Measurements from ENCODE around the gene WDR18.

The WDR18 gene

GRCh38 chr19:952049-952679, 32.0 kb upstream of the WDR18 start:
- H3F3A ChIP-seq (ENCODE audit: insufficient read depth, low read length), result no peaks in the 10 kb centered on the region
- H3K9me3 ChIP-seq (ENCODE audit: low read length), result no peaks in the 10 kb centered on the region
- H3K27me3 ChIP-seq (ENCODE audit: insufficient read depth, low read length), result peaks cover 24% of the 10 kb centered on the region
- no peak overlapping the region for H3K4me2 ChIP-seq (ENCODE audit: low read length)
- no peak overlapping the region for H3K27ac ChIP-seq (ENCODE audit: low read depth, low read length, poor library complexity, severe bottlenecking)
- no peak overlapping the region for H2AFZ ChIP-seq (ENCODE audit: low read length)
- H3K4me3 ChIP-seq (ENCODE audit: low read depth, low read length, poor library complexity, severe bottlenecking), result no peak overlapping the region
- H4K20me1 ChIP-seq (ENCODE audit: insufficient read depth, low read length), result no peaks in the 10 kb centered on the region
- H3K4me1 ChIP-seq (ENCODE audit: insufficient read depth, low read length, severe bottlenecking), result no peaks in the 10 kb centered on the region
- no peaks in the 10 kb centered on the region for H3K9me2 ChIP-seq (ENCODE audit: low read depth, low read length)
- H3K36me3 ChIP-seq (ENCODE audit: insufficient read depth, low read length), result no peaks in the 10 kb centered on the region; the same call in 1 of the 2 replicates
- TF ChIP-seq CTCF (IDR thresholded peaks at IDR 0.05; ENCODE audit: low read length) (no peak), EZH2 (IDR thresholded peaks at IDR 0.05; ENCODE audit: borderline replicate concordance, low read length) (no peak)
- no peak overlapping the region for H3K9ac ChIP-seq (ENCODE audit: low read length)
- H3K79me2 ChIP-seq (ENCODE audit: insufficient read depth, low read length), result no peaks in the 10 kb centered on the region

- Histone ChIP-seq H3K4me1 (ENCODE audit: insufficient read depth, low read length, severe bottlenecking) (no peaks in the 10 kb centered on the region), H3K36me3 (ENCODE audit: insufficient read depth, low read length) (no peaks in the 10 kb centered on the region; the same call in 1 of the 2 replicates), H3K27ac (ENCODE audit: low read depth, low read length, poor library complexity, severe bottlenecking) (no peak overlapping the region), H3K9me2 (ENCODE audit: low read depth, low read length) (no peaks in the 10 kb centered on the region), H3K4me2 (ENCODE audit: low read length) (no peak overlapping the region), H3K79me2 (ENCODE audit: insufficient read depth, low read length) (no peaks in the 10 kb centered on the region), H2AFZ (ENCODE audit: low read length) (no peak overlapping the region), H3K4me3 (ENCODE audit: low read depth, low read length, poor library complexity, severe bottlenecking) (no peak overlapping the region), H4K20me1 (ENCODE audit: insufficient read depth, low read length) (no peaks in the 10 kb centered on the region), H3K9ac (ENCODE audit: low read length) (no peak overlapping the region), H3K27me3 (ENCODE audit: insufficient read depth, low read length) (peaks cover 18% of the 10 kb centered on the region), H3K9me3 (ENCODE audit: low read length) (no peaks in the 10 kb centered on the region), H3F3A (ENCODE audit: insufficient read depth, low read length) (no peaks in the 10 kb centered on the region)
- TF ChIP-seq EZH2 (IDR thresholded peaks at IDR 0.05; ENCODE audit: borderline replicate concordance, low read length) (no peak), CTCF (IDR thresholded peaks at IDR 0.05; ENCODE audit: low read length) (no peak)
Observed at GRCh38 chr19:952680-953444, 31.3 kb upstream of the WDR18 start.

GRCh38 chr19:953445-954271, 30.5 kb upstream of the WDR18 start:
- H3K4me1 ChIP-seq (ENCODE audit: insufficient read depth, low read length, severe bottlenecking), result no peaks in the 10 kb centered on the region
- H3K9ac ChIP-seq (ENCODE audit: low read length), result no peak overlapping the region
- H3K27me3 ChIP-seq (ENCODE audit: insufficient read depth, low read length), result peaks cover 12% of the 10 kb centered on the region; the same call in 1 of the 2 replicates
- H3K79me2 ChIP-seq (ENCODE audit: insufficient read depth, low read length), result no peaks in the 10 kb centered on the region
- H2AFZ ChIP-seq (ENCODE audit: low read length), result no peak overlapping the region
- H3F3A ChIP-seq (ENCODE audit: insufficient read depth, low read length), result no peaks in the 10 kb centered on the region
- no peaks in the 10 kb centered on the region; the same call in 1 of the 2 replicates for H3K36me3 ChIP-seq (ENCODE audit: insufficient read depth, low read length)
- no peaks in the 10 kb centered on the region for H3K9me2 ChIP-seq (ENCODE audit: low read depth, low read length)
- H3K4me3 ChIP-seq (ENCODE audit: low read depth, low read length, poor library complexity, severe bottlenecking), result no peak overlapping the region
- no peak overlapping the region for H3K4me2 ChIP-seq (ENCODE audit: low read length)
- no peaks in the 10 kb centered on the region for H3K9me3 ChIP-seq (ENCODE audit: low read length)
- no peak overlapping the region for H3K27ac ChIP-seq (ENCODE audit: low read depth, low read length, poor library complexity, severe bottlenecking)
- TF ChIP-seq CTCF (IDR thresholded peaks at IDR 0.05; ENCODE audit: low read length) (no peak), EZH2 (IDR thresholded peaks at IDR 0.05; ENCODE audit: borderline replicate concordance, low read length) (no peak)
- no peaks in the 10 kb centered on the region for H4K20me1 ChIP-seq (ENCODE audit: insufficient read depth, low read length)

Data from OCI-LY1 (cell line).